Measurements from ENCODE around the gene CCDC92. TPM values are rescaled to one million over a fixed set of nuclear protein-coding genes. Genes with fewer than 3 reads are reported as not detected.
"Not testable (repeated sequence)": the region's sequence is repeated elsewhere in the genome, so short reads cannot be mapped to it uniquely, and the experiment has no call there.

The CCDC92 gene
- total RNA-seq, 1 donor from 2014 or later, result 38.9 TPM

- no peak for FAIRE-seq
- H3K9me3 ChIP-seq (ENCODE audit: insufficient read depth, low read depth, low read length), result no peaks in the 10 kb centered on the region
- peaks cover 7% of the 10 kb centered on the region for H3K79me2 ChIP-seq (ENCODE audit: insufficient read depth, low read length)
- Mint-ChIP-seq H3K4me1 (ENCODE audit: low read depth, unreplicated experiment) (peaks cover 2% of the 10 kb centered on the region), H3K36me3 (ENCODE audit: low read depth, unreplicated experiment) (peaks cover 25% of the 10 kb centered on the region), H3K27me3 (ENCODE audit: low read depth, unreplicated experiment) (no peaks in the 10 kb centered on the region), H3K4me3 (ENCODE audit: unreplicated experiment) (no peak overlapping the region), H3K9me3 (ENCODE audit: unreplicated experiment) (no peaks in the 10 kb centered on the region), H3K27ac (ENCODE audit: unreplicated experiment) (no peak overlapping the region)
- H3K27ac ChIP-seq (ENCODE audit: low read depth, low read length), result no peak overlapping the region
- no peak overlapping the region for H2AFZ ChIP-seq (ENCODE audit: low read depth, low read length)
- H3K36me3 ChIP-seq (ENCODE audit: insufficient read depth, low read length), result no peaks in the 10 kb centered on the region
- H4K20me1 ChIP-seq (ENCODE audit: insufficient read depth, low read length), result peaks cover 42% of the 10 kb centered on the region
- no peaks in the 10 kb centered on the region for H3K27me3 ChIP-seq (ENCODE audit: insufficient read depth, low read length)
- H3K9ac ChIP-seq (ENCODE audit: low read length), result no peak overlapping the region
- no peak overlapping the region for H3K4me3 ChIP-seq (ENCODE audit: insufficient read depth, low read depth, low read length)
- no peak for TF ChIP-seq EZH2 (IDR thresholded peaks at IDR 0.05; ENCODE audit: insufficient read depth, low read length)
- TF ChIP-seq, protein P1, sequence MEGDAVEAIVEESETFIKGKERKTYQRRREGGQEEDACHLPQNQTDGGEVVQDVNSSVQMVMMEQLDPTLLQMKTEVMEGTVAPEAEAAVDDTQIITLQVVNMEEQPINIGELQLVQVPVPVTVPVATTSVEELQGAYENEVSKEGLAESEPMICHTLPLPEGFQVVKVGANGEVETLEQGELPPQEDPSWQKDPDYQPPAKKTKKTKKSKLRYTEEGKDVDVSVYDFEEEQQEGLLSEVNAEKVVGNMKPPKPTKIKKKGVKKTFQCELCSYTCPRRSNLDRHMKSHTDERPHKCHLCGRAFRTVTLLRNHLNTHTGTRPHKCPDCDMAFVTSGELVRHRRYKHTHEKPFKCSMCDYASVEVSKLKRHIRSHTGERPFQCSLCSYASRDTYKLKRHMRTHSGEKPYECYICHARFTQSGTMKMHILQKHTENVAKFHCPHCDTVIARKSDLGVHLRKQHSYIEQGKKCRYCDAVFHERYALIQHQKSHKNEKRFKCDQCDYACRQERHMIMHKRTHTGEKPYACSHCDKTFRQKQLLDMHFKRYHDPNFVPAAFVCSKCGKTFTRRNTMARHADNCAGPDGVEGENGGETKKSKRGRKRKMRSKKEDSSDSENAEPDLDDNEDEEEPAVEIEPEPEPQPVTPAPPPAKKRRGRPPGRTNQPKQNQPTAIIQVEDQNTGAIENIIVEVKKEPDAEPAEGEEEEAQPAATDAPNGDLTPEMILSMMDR (IDR thresholded peaks at IDR 0.05; ENCODE audit: insufficient read depth, low read depth, low read length), result no peak
- peaks cover 18% of the 10 kb centered on the region for H3K4me1 ChIP-seq (ENCODE audit: insufficient read depth, low read length)
- DNase-seq (ENCODE audit: low read depth), result no peak
- H3K4me2 ChIP-seq (ENCODE audit: low read length), result peak overlapping the region; percentile 1
These were observed 23.5 kb downstream of the CCDC92 start for GRCh38 chr12:123948796-123949769.

GRCh38 chr12:123948401-123948795 lies 24.2 kb downstream of the CCDC92 start:
- peaks cover 49% of the 10 kb centered on the region for H4K20me1 ChIP-seq (ENCODE audit: insufficient read depth, low read length)
- H3K27ac ChIP-seq (ENCODE audit: low read depth, low read length), result no peak overlapping the region
- DNase-seq (ENCODE audit: low read depth) (no peak), FAIRE-seq (no peak)
- no peak overlapping the region for H3K4me3 Mint-ChIP-seq (ENCODE audit: unreplicated experiment)
- H2AFZ ChIP-seq (ENCODE audit: low read depth, low read length), result no peak overlapping the region
- H3K4me1 ChIP-seq (ENCODE audit: insufficient read depth, low read length), result peaks cover 22% of the 10 kb centered on the region
- H3K79me2 ChIP-seq (ENCODE audit: insufficient read depth, low read length), result peaks cover 7% of the 10 kb centered on the region
- H3K4me3 ChIP-seq (ENCODE audit: insufficient read depth, low read depth, low read length), result no peak overlapping the region
- H3K4me1 Mint-ChIP-seq (ENCODE audit: low read depth, unreplicated experiment), result peaks cover 2% of the 10 kb centered on the region
- no peak overlapping the region for H3K9ac ChIP-seq (ENCODE audit: low read length)
- peaks cover 25% of the 10 kb centered on the region for H3K36me3 Mint-ChIP-seq (ENCODE audit: low read depth, unreplicated experiment)
- TF ChIP-seq, protein P1 (IDR thresholded peaks at IDR 0.05; ENCODE audit: insufficient read depth, low read depth, low read length), result no peak
- no peak for TF ChIP-seq EZH2 (IDR thresholded peaks at IDR 0.05; ENCODE audit: insufficient read depth, low read length)
- no peak overlapping the region for H3K27ac Mint-ChIP-seq (ENCODE audit: unreplicated experiment)
- no peaks in the 10 kb centered on the region for H3K9me3 ChIP-seq (ENCODE audit: insufficient read depth, low read depth, low read length)
- H3K4me2 ChIP-seq (ENCODE audit: low read length), result peak overlapping the region; percentile 1
- H3K9me3 Mint-ChIP-seq (ENCODE audit: unreplicated experiment), result no peaks in the 10 kb centered on the region
- no peaks in the 10 kb centered on the region for H3K27me3 ChIP-seq (ENCODE audit: insufficient read depth, low read length)
- H3K36me3 ChIP-seq (ENCODE audit: insufficient read depth, low read length), result no peaks in the 10 kb centered on the region
- no peaks in the 10 kb centered on the region for H3K27me3 Mint-ChIP-seq (ENCODE audit: low read depth, unreplicated experiment)

- H4K20me1 ChIP-seq (ENCODE audit: insufficient read depth, low read length), result peaks cover 57% of the 10 kb centered on the region
- H3K9me3 Mint-ChIP-seq (ENCODE audit: unreplicated experiment); H3K27me3 ChIP-seq (ENCODE audit: insufficient read depth, low read length); H3K4me3 Mint-ChIP-seq (ENCODE audit: unreplicated experiment); H3K4me2 ChIP-seq (ENCODE audit: low read length); H3K79me2 ChIP-seq (ENCODE audit: insufficient read depth, low read length); H3K27ac Mint-ChIP-seq (ENCODE audit: unreplicated experiment); H2AFZ ChIP-seq (ENCODE audit: low read depth, low read length); H3K27ac ChIP-seq (ENCODE audit: low read depth, low read length); DNase-seq (ENCODE audit: low read depth); H3K27me3 Mint-ChIP-seq (ENCODE audit: low read depth, unreplicated experiment); H3K9ac ChIP-seq (ENCODE audit: low read length); FAIRE-seq; H3K4me3 ChIP-seq (ENCODE audit: insufficient read depth, low read depth, low read length); H3K4me1 Mint-ChIP-seq (ENCODE audit: low read depth, unreplicated experiment); H3K9me3 ChIP-seq (ENCODE audit: insufficient read depth, low read depth, low read length); H3K36me3 ChIP-seq (ENCODE audit: insufficient read depth, low read length): not testable (repeated sequence)
- H3K36me3 Mint-ChIP-seq (ENCODE audit: low read depth, unreplicated experiment), result peaks cover 29% of the 10 kb centered on the region
- peaks cover 28% of the 10 kb centered on the region for H3K4me1 ChIP-seq (ENCODE audit: insufficient read depth, low read length)
These were observed 25.1 kb downstream of the CCDC92 start for GRCh38 chr12:123947531-123947930.

- H3K9ac ChIP-seq (ENCODE audit: low read length); H3K27me3 ChIP-seq (ENCODE audit: insufficient read depth, low read length); H3K4me2 ChIP-seq (ENCODE audit: low read length); H3K27ac Mint-ChIP-seq (ENCODE audit: unreplicated experiment); DNase-seq (ENCODE audit: low read depth); H3K9me3 ChIP-seq (ENCODE audit: insufficient read depth, low read depth, low read length); H3K4me1 Mint-ChIP-seq (ENCODE audit: low read depth, unreplicated experiment); H2AFZ ChIP-seq (ENCODE audit: low read depth, low read length); H3K36me3 ChIP-seq (ENCODE audit: insufficient read depth, low read length); H3K79me2 ChIP-seq (ENCODE audit: insufficient read depth, low read length); H3K4me3 Mint-ChIP-seq (ENCODE audit: unreplicated experiment); H3K27me3 Mint-ChIP-seq (ENCODE audit: low read depth, unreplicated experiment); H3K9me3 Mint-ChIP-seq (ENCODE audit: unreplicated experiment); H3K27ac ChIP-seq (ENCODE audit: low read depth, low read length); H3K4me3 ChIP-seq (ENCODE audit: insufficient read depth, low read depth, low read length); FAIRE-seq: not testable (repeated sequence)
- Histone ChIP-seq H3K4me1 (ENCODE audit: insufficient read depth, low read length) (peaks cover 27% of the 10 kb centered on the region), H4K20me1 (ENCODE audit: insufficient read depth, low read length) (peaks cover 59% of the 10 kb centered on the region)
- peaks cover 36% of the 10 kb centered on the region for H3K36me3 Mint-ChIP-seq (ENCODE audit: low read depth, unreplicated experiment)
These were observed 25.8 kb downstream of the CCDC92 start for GRCh38 chr12:123946516-123947505.

Data from astrocyte (in vitro differentiated cells and primary cell).